KMS-11 (cell line): Measurements from ENCODE around the gene PPM1G.

Experiments
- H2AFZ ChIP-seq: fragments of 200-600 bp; sonication (generic); 2 replicates; pipeline ENCODE4 v1.6.1; 2016; ENCODE audit warnings: antibody characterized with exemption, mixed run types, low read depth
- H3K27ac ChIP-seq: fragments of 200-600 bp; sonication (generic); 2 replicates; pipeline ENCODE4 v1.6.1; 2016; ENCODE audit warnings: mild to moderate bottlenecking, mixed run types
- H3K27me3 ChIP-seq: fragments of 200-600 bp; sonication (generic); 2 replicates; pipeline ENCODE4 v1.6.1; 2017; ENCODE audit warnings: mild to moderate bottlenecking, low read depth, mixed run types, moderate library complexity; ENCODE audit not compliant: insufficient read depth
- H3K36me3 ChIP-seq: fragments of 200-600 bp; sonication (generic); 2 replicates; pipeline ENCODE4 v1.6.1; 2017; ENCODE audit warnings: mild to moderate bottlenecking, mixed run types; ENCODE audit not compliant: insufficient read depth
- H3K4me1 ChIP-seq: fragments of 200-600 bp; sonication (generic); 2 replicates; pipeline ENCODE4 v1.6.1; 2016; ENCODE audit warnings: mild to moderate bottlenecking, low read depth, mixed run types; ENCODE audit not compliant: poor library complexity, severe bottlenecking
- H3K4me2 ChIP-seq: fragments of 200-600 bp; sonication (generic); 2 replicates; pipeline ENCODE4 v1.7.0; 2016; ENCODE audit warnings: mild to moderate bottlenecking, mixed run types
- H3K4me3 ChIP-seq: fragments of 200-600 bp; sonication (generic); IDR thresholded peaks from 2 replicates; pipeline ENCODE4 v1.6.1; 2017; ENCODE audit warnings: low read depth, low read length, mixed read lengths; ENCODE audit not compliant: insufficient read depth
- H3K79me2 ChIP-seq: fragments of 200-600 bp; sonication (generic); 2 replicates; pipeline ENCODE4 v1.6.1; 2016; ENCODE audit warnings: low read depth, mixed run types; ENCODE audit not compliant: insufficient read depth
- H3K9ac ChIP-seq: fragments of 200-600 bp; sonication (generic); 2 replicates; pipeline ENCODE4 v1.6.1; 2016; ENCODE audit warnings: mild to moderate bottlenecking, mixed run types
- H4K20me1 ChIP-seq: fragments of 200-600 bp; sonication (generic); 2 replicates; pipeline ENCODE4 v1.6.1; 2016; ENCODE audit warnings: mild to moderate bottlenecking, mixed run types; ENCODE audit not compliant: insufficient read depth
- TF ChIP-seq, protein P1 (sequence below): fragments of 200-600 bp; sonication (generic); conservative IDR thresholded peaks from 2 replicates; pipeline ENCODE4 v1.6.1; 2017; ENCODE audit warnings: low read depth, mild to moderate bottlenecking, antibody characterized with exemption, low read length, moderate library complexity, mixed read lengths

The PPM1G gene

DNA sequence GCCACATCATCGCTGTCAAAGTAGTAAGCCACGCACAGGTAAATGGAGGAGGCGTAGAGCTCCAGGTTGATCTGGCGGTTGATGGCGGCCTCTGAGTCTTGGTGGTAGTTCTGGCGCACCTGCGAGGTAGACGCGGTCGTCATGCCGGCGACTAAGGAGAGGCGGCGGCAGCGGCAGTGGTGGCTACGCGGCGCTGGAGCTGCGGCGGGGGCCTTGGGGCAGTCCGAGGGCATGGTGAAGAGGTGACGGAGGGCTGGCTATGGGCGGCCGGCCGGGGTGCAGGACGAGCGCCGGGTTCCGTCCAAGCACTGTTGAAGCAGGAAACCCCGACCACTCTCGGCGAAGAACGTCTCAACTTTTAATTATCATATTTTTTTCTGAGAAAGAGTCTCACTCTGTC, 16.2 kb downstream of the PPM1G start:
- no peaks in the 10 kb centered on the region for H3K36me3 ChIP-seq
- no peak overlapping the region for H3K4me2 ChIP-seq
- H3K4me3 ChIP-seq = no peak overlapping the region
- TF ChIP-seq, protein P1, sequence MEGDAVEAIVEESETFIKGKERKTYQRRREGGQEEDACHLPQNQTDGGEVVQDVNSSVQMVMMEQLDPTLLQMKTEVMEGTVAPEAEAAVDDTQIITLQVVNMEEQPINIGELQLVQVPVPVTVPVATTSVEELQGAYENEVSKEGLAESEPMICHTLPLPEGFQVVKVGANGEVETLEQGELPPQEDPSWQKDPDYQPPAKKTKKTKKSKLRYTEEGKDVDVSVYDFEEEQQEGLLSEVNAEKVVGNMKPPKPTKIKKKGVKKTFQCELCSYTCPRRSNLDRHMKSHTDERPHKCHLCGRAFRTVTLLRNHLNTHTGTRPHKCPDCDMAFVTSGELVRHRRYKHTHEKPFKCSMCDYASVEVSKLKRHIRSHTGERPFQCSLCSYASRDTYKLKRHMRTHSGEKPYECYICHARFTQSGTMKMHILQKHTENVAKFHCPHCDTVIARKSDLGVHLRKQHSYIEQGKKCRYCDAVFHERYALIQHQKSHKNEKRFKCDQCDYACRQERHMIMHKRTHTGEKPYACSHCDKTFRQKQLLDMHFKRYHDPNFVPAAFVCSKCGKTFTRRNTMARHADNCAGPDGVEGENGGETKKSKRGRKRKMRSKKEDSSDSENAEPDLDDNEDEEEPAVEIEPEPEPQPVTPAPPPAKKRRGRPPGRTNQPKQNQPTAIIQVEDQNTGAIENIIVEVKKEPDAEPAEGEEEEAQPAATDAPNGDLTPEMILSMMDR = no peak
- 0 out of 2 replicates have a peak, but pooled peaks cover 5% of the 10 kb centered on the region for H4K20me1 ChIP-seq
- H3K4me1 ChIP-seq = peaks cover 6% of the 10 kb centered on the region
- H3K27ac ChIP-seq = no peak overlapping the region
- peaks cover 86% of the 10 kb centered on the region for H3K79me2 ChIP-seq
- H2AFZ ChIP-seq = no peak overlapping the region
- no peaks in the 10 kb centered on the region for H3K27me3 ChIP-seq
- H3K9ac ChIP-seq = no peak overlapping the region

DNA sequence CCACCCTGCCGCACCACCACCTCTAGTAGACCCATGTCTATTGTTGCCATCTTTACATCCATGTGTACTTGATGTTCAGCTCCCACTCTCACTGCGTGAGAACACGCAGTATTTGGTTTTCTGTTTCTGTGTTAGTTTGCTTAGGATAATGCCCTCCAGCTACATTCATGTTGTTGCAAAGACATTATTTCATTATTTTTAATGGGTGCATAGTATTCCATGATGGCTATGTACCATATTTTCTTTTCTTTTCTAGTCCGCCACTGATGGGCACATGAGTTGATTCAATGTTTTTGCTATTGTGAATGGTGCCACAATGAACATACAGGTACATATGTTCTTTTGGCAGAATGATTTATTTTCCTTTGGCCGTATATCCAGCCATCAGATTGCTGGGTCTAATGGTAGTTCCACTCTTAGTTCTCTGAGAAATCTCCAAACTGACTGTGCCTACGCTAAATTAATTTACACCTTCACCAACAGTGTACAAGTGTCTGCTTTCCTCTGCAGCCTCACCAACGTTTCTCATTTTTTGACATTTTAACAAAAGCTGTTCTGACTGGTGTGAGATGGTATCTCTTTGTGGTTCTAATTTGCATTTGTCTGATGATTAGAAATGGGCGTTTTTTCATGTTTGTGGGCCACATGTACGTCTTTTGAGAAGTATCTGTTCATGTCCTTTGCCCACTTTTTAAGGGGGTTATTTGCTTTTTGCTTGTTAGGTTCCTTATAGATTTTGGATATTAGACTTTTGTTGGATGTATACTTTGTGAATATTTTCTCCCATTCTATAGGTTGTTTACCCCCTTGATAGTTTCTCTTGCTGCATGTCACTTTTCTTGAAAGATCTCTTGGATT, 18.3 kb downstream of the PPM1G start:
- Histone ChIP-seq H3K4me2 (no peak overlapping the region), H3K4me1 (peaks cover 2% of the 10 kb centered on the region)
- TF ChIP-seq, protein P1 = no peak

DNA sequence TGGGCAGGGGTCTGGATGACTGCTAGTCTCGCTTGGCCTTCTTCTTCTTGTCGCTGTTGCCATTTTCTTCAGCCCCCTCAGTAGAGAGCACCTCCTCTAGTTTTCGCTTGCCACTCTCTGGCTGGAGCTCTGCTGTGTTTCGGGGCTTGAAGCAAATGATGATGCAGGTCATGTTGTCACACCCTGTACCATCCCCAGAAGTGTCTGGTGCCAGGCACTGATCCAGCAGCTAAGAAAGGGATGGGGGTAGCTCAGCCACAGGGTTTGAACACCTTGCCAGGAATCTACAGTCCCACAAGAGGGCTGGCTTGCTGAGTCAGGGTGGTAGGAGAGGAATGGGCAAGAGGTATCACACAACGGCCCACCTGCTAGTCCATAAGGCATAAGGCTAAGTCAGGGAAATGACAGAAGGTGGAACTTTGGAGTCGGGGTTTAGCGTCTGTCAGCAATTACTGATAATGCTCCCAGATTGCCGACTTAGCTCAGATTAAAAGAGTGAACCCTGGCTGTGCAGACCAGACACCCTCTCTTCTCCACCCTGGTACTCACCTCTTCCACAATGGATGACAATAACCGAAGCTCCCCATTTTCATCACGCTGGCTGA, 27.7 kb downstream of the PPM1G start:
- no peak overlapping the region; the same call in 1 of the 2 replicates for H3K27ac ChIP-seq
- no peaks in the 10 kb centered on the region for H3K4me1 ChIP-seq
- TF ChIP-seq, protein P1 = no peak
- H3K79me2 ChIP-seq = 0 out of 2 replicates have a peak, but pooled peaks cover 8% of the 10 kb centered on the region
- H3K36me3 ChIP-seq = peaks cover 16% of the 10 kb centered on the region; the same call in 1 of the 2 replicates
- H2AFZ ChIP-seq = no peak overlapping the region
- H3K9ac ChIP-seq = no peak overlapping the region
- no peaks in the 10 kb centered on the region for H3K27me3 ChIP-seq
- H4K20me1 ChIP-seq = no peaks in the 10 kb centered on the region
- no peak overlapping the region for H3K4me2 ChIP-seq
- no peak overlapping the region for H3K4me3 ChIP-seq

More for the DNA sequence above, 18.3 kb downstream of the PPM1G start:
- Histone ChIP-seq H2AFZ (no peak overlapping the region), H3K4me3 (no peak overlapping the region), H3K27me3 (no peaks in the 10 kb centered on the region), H3K9ac (no peak overlapping the region), H3K79me2 (peaks cover 65% of the 10 kb centered on the region), H4K20me1 (0 out of 2 replicates have a peak, but pooled peaks cover 5% of the 10 kb centered on the region), H3K27ac (no peak overlapping the region), H3K36me3 (no peaks in the 10 kb centered on the region)

DNA sequence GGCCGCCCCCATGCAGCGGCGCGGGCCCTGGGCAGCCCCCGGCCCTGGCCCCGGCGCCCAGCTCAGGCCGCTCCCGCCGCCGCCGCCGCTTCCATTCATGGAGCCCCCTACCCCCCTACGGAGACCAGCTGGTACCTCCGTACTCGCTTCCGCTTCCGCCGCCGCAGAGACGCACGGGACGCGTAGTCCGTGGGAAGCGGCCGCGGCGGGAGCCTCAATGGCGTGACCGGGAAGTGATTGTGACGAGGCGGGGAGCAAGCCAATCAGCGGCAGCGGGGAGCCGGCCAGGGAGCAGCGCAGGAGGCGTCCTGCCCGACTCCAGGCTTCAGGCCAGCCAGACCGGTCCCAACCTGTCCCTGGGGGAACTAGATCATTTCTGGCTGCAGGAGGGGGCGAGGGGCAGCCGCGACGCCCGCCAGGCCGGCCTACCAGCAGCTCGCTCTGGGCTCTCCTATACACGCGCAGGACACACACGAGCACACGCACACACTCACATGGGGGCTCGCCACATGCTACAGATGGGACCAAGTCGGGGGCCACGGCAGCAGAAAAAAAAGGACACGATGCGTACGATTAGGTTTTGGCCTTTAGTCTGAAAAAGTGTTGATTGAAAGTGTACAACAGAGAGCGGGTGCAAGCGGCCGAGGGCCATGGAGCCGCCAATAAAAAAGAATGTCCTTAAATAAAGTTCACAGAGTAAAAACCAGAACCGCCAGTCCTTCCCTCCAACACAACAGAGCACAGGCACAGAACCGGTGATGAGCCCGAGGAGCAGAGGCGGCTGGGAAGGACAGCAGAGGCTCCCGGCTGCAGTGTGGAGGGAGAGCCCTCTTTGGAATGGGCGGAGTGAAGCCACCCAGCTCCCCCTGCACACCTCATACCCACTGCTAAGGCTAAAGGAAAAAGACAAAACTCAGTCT, 28.5 kb downstream of the PPM1G start, which contains the start of gene ZNF513:
Gene ZNF513 (minus strand): TSS at position 109 of the 920 bp plus-strand sequence. CDS start 208 bp downstream, outside the sequence.
- no peak within 1 kb of the TSS; the same call in 1 of the 2 replicates for H3K27ac ChIP-seq
- H3K4me2 ChIP-seq = peak within 1 kb of the TSS; percentile 31
- H3K27me3 ChIP-seq = no peaks in the 10 kb centered on the region
- H3K9ac ChIP-seq = no peak within 1 kb of the TSS; the same call in 1 of the 2 replicates
- H3K36me3 ChIP-seq = peaks cover 16% of the 10 kb centered on the region; the same call in 1 of the 2 replicates
- no peaks in the 10 kb centered on the region for H4K20me1 ChIP-seq
- TF ChIP-seq, protein P1 = no peak
- no peak within 1 kb of the TSS for H2AFZ ChIP-seq
- no peaks in the 10 kb centered on the region for H3K4me1 ChIP-seq
- H3K79me2 ChIP-seq = 0 out of 2 replicates have a peak, but pooled peaks cover 5% of the 10 kb centered on the region
- H3K4me3 ChIP-seq = no peak within 1 kb of the TSS
